Activated CD8-positive, alpha-beta T cell treated with anti-CD3 and anti-CD28 coated beads for 36 hours (primary cell): Measurements from ENCODE around the gene GUCY2C. TPM values are rescaled to one million over a fixed set of nuclear protein-coding genes. Genes with fewer than 3 reads are reported as not detected.

Source experiments
- ATAC-seq: fragments of 200-7000 bp; cut with Tn5 transposase; one replicate; pipeline ENCODE4 v1.10.0; 2021; ENCODE audit warnings: mild to moderate bottlenecking, moderate library complexity
- CTCF ChIA-PET: fragments of 350-600 bp; sonication (Branson Sonifier 250); formaldehyde crosslinking; loops from one replicate; lab custom pipeline; 2021; ENCODE audit warnings: antibody characterized with exemption; lab: Charles Lee
- POLR2A ChIA-PET: fragments of 350-600 bp; sonication (Branson Sonifier 250); formaldehyde crosslinking; loops from one replicate; lab custom pipeline; 2021; ENCODE audit warnings: antibody characterized with exemption; lab: Charles Lee
- DNase-seq: peaks from one replicate; pipeline ENCODE4 v3.0.0-alpha.2; 2020
- H3K27ac Mint-ChIP-seq: one replicate; pipeline ENCODE4 v1.8.0; 2021; ENCODE audit warnings: mild to moderate bottlenecking, mixed read lengths
- H3K27me3 Mint-ChIP-seq: one replicate; pipeline ENCODE4 v1.8.0; 2021; ENCODE audit warnings: mixed read lengths
- H3K36me3 Mint-ChIP-seq: one replicate; pipeline ENCODE4 v1.8.0; 2021; ENCODE audit warnings: low read depth, mixed read lengths
- H3K4me1 Mint-ChIP-seq: one replicate; pipeline ENCODE4 v1.8.0; 2021; ENCODE audit warnings: low read depth, mixed read lengths
- H3K4me3 Mint-ChIP-seq: one replicate; pipeline ENCODE4 v1.8.0; 2021; ENCODE audit warnings: mild to moderate bottlenecking, moderate library complexity, mixed read lengths
- H3K9me3 Mint-ChIP-seq: one replicate; pipeline ENCODE4 v1.8.0; 2021; ENCODE audit warnings: mixed read lengths
- CTCF ChIP-seq: fragments of 200-600 bp; IDR thresholded peaks from one replicate; pipeline ENCODE4 v1.8.0; 2022; ENCODE audit warnings: antibody characterized with exemption, mild to moderate bottlenecking
- intact Hi-C: fragments of 100-400 bp; cut with micrococcal nuclease; formaldehyde crosslinking; loops from one replicate; pipeline ENCODE4 v1.10.0; 2022
- total RNA-seq, 2 experiments: library from RNA; stranded (reverse); gene quantifications; one replicate each; pipeline ENCODE4 v1.2.3, GENCODE V29; 2021

Gene GUCY2C
- total RNA-seq, 2 experiments from 2014 or later, result not detected

- POLR2A ChIA-PET, result interaction anchor here (0.8 kb wide), 1 partner anchor 427 kb away, joined by 3 read pairs; no protein-coding TSS in a partner anchor
- CTCF ChIA-PET, result interaction anchor here (0.7 kb wide), 1 partner anchor 26 kb away, joined by 3 read pairs; no protein-coding TSS in a partner anchor
- no peaks in the 10 kb centered on the region for H3K4me1 Mint-ChIP-seq
Measured at GRCh38 chr12:14695715-14696141, 671 bp downstream of the GUCY2C start.

GRCh38 chr12:14694970-14695369 is 1.4 kb downstream of the GUCY2C start:
- H3K36me3 Mint-ChIP-seq, result no peaks in the 10 kb centered on the region
- ChIA-PET POLR2A (interaction anchor here (1.0 kb wide), 1 partner anchor 18 kb away, joined by 3 read pairs; no protein-coding TSS in a partner anchor), CTCF (no interaction called here)
- H3K4me3 Mint-ChIP-seq, result no peak overlapping the region
- ATAC-seq (no peak), DNase-seq (no peak)
- intact Hi-C loops, result no loop called here
- no peak overlapping the region for H3K27ac Mint-ChIP-seq
- H3K9me3 Mint-ChIP-seq, result no peaks in the 10 kb centered on the region
- H3K27me3 Mint-ChIP-seq, result peaks cover 8% of the 10 kb centered on the region
- TF ChIP-seq CTCF, result no peak
- H3K4me1 Mint-ChIP-seq, result no peaks in the 10 kb centered on the region

More at GRCh38 chr12:14695715-14696141, 671 bp downstream of the GUCY2C start:
- H3K36me3 Mint-ChIP-seq, result no peaks in the 10 kb centered on the region
- no peak overlapping the region for H3K4me3 Mint-ChIP-seq
- H3K27ac Mint-ChIP-seq, result no peak overlapping the region
- ATAC-seq, result no peak
- intact Hi-C loops, result no loop called here
- H3K27me3 Mint-ChIP-seq, result peaks cover 8% of the 10 kb centered on the region
- no peaks in the 10 kb centered on the region for H3K9me3 Mint-ChIP-seq
- TF ChIP-seq CTCF, result no peak
- DNase-seq, result no peak

DNA sequence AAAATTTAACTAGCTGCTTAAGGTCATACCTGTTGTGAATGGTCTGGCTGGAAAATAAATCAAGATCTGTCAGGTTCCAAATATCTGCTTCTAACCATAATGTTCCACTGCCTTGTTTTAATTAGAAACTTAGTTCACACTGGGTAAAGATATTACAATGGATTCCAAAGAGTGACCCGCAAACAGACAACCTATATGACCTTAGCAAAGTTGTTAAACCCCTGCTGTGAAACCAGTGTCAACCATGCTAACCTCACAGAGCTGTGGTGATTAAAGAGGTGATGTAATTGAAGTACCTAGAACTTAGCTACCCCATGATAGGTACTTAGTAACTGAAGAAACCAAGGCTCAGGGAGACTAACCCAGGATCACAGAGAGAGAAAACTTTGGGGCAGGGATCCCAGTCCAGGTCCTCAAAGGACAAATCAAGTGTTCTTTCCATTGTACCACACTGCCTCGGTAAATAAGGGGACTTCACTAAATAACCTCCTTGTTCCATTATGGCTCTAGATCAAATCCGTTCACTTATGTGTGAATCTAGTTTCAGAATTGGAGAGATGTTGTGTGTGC is 2.2 kb downstream of the GUCY2C start:
- H3K36me3 Mint-ChIP-seq, result no peaks in the 10 kb centered on the region
- intact Hi-C loops, result no loop called here
- ChIA-PET CTCF (interaction anchor here (1.2 kb wide), 1 partner anchor 241 kb away, joined by 3 read pairs; no protein-coding TSS in a partner anchor), POLR2A (interaction anchor here (0.6 to 1.0 kb wide), 2 partner anchors 18 to 243 kb away, joined by 3 read pairs; no protein-coding TSS in a partner anchor)
- DNase-seq, result no peak
- H3K9me3 Mint-ChIP-seq, result no peaks in the 10 kb centered on the region
- H3K4me3 Mint-ChIP-seq, result no peak overlapping the region
- H3K27ac Mint-ChIP-seq, result no peak overlapping the region
- no peaks in the 10 kb centered on the region for H3K4me1 Mint-ChIP-seq
- H3K27me3 Mint-ChIP-seq, result peaks cover 8% of the 10 kb centered on the region
- TF ChIP-seq CTCF, result no peak
- no peak for ATAC-seq

DNA sequence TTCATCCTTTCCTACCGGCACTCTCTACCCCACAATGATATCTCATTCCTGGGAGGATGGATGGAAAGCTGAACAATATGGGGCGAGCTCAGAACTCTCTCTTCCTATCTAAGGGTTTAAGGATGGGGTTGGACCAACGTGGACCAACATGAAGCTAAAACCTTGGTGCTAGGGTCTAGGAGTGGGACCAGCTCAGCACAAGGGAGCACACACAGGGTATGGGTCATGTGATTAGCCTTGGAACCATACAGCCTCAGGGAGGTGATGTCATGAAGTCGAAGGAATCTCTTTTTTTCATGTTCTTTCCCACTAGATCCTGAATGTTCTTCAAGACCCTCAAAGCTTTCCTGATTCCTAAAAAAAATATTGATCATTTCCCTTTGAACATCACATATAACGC is 3.3 kb downstream of the GUCY2C start:
- Mint-ChIP-seq H3K4me3 (no peak overlapping the region), H3K27me3 (peaks cover 6% of the 10 kb centered on the region), H3K36me3 (no peaks in the 10 kb centered on the region), H3K9me3 (no peaks in the 10 kb centered on the region), H3K27ac (no peak overlapping the region), H3K4me1 (no peaks in the 10 kb centered on the region)
- ChIA-PET POLR2A (interaction anchor here (0.6 to 1.1 kb wide), 2 partner anchors 10 to 102 kb away, joined by 3 read pairs; no protein-coding TSS in a partner anchor), CTCF (interaction anchor here (0.8 to 1.2 kb wide), 2 partner anchors 23 to 239 kb away, joined by 3 read pairs; no protein-coding TSS in a partner anchor)
- ATAC-seq (no peak), DNase-seq (no peak)
- no peak for TF ChIP-seq CTCF
- intact Hi-C loops, result no loop called here

- no peaks in the 10 kb centered on the region for H3K4me1 Mint-ChIP-seq
- no peak for TF ChIP-seq CTCF
- H3K27me3 Mint-ChIP-seq, result no peaks in the 10 kb centered on the region
- intact Hi-C loops, result no loop called here
- no peaks in the 10 kb centered on the region for H3K9me3 Mint-ChIP-seq
- H3K27ac Mint-ChIP-seq, result no peak overlapping the region
- CTCF ChIA-PET, result no interaction called here
- H3K36me3 Mint-ChIP-seq, result no peaks in the 10 kb centered on the region
- POLR2A ChIA-PET, result no interaction called here
- ATAC-seq, result no peak
- H3K4me3 Mint-ChIP-seq, result no peak overlapping the region
- no peak for DNase-seq
Measured at GRCh38 chr12:14691560-14691959, 4.8 kb downstream of the GUCY2C start.
